Tibial nerve (tissue), 4 donors: Measurements from ENCODE around the gene PDHX.

Experiments used
- CTCF ChIP-seq, 5 experiments: fragments of 200-600 bp in 3 of 5; fragments of 450-650 bp in 2 of 5; sonication (generic) in 3 of 5; IDR thresholded peaks; one replicate each; pipeline ENCODE4 v1.5.1; 2016 to 2019; ENCODE audit warnings: antibody characterized with exemption in 5 of 5, mild to moderate bottlenecking in 3 of 5, moderate library complexity in 2 of 5
- EP300 ChIP-seq, 2 donors: sonication (generic); formaldehyde crosslinking; IDR thresholded peaks; one replicate each; pipeline ENCODE4 v1.6.1; 2017; ENCODE audit warnings: antibody characterized with exemption in 2 of 2, mild to moderate bottlenecking in 1 of 2
- POLR2A ChIP-seq, 2 donors: fragments of 450-650 bp; IDR thresholded peaks; one replicate each; pipeline ENCODE4 v1.6.1; 2017; ENCODE audit warnings: antibody characterized with exemption in 2 of 2, mild to moderate bottlenecking in 2 of 2, moderate library complexity in 2 of 2

GRCh38 chr11:35015621-35016387 lies 99.4 kb downstream of the PDHX start:
- TF ChIP-seq POLR2A (IDR thresholded peaks at IDR 0.05) (no peak), CTCF (IDR thresholded peaks at IDR 0.05) (no peak), EP300 (IDR thresholded peaks at IDR 0.05) (no peak)
